Bronchial epithelial cell (primary cell): ENCODE measurements around the gene TIAL1. TPM values are rescaled to one million over a fixed set of nuclear protein-coding genes. Genes with fewer than 3 reads are reported as not detected.

ENCODE experiments used
- DNase-seq: peaks from one replicate; pipeline ENCODE4 v3.0.0-alpha.2; 2010; ENCODE audit warnings: low read depth
- FAIRE-seq: peaks from 2 replicates; lab custom pipeline; 2011; peaks lifted over from hg19 to GRCh38; lab: Jason Lieb, UNC
- H3K27me3 ChIP-seq: 2 replicates; pipeline ENCODE4 v1.5.1; 2011; ENCODE audit warnings: low read length; ENCODE audit not compliant: control insufficient read depth, insufficient read depth
- H3K36me3 ChIP-seq: 2 replicates; pipeline ENCODE4 v1.5.1; 2011; ENCODE audit warnings: low read length; ENCODE audit not compliant: control insufficient read depth, insufficient read depth
- H3K4me3 ChIP-seq: 2 replicates; pipeline ENCODE4 v1.5.1; 2011; ENCODE audit warnings: mild to moderate bottlenecking, low read depth, low read length, control low read depth
- total RNA-seq: library from RNA; depleted of rRNA; stranded (reverse); fragments of >200 nt; gene quantifications from 2 replicates; pipeline ENCODE4 v1.2.1, GENCODE V29; 2014
- TF ChIP-seq, protein P1 (sequence below): IDR thresholded peaks from 2 replicates; pipeline ENCODE4 v1.5.1; 2011; ENCODE audit warnings: mild to moderate bottlenecking, moderate library complexity, low read length, control low read depth, inconsistent platforms; ENCODE audit not compliant: insufficient read depth, severe bottlenecking

The TIAL1 gene
- total RNA-seq, 1 donor from 2014 or later = 28.4 TPM

DNA sequence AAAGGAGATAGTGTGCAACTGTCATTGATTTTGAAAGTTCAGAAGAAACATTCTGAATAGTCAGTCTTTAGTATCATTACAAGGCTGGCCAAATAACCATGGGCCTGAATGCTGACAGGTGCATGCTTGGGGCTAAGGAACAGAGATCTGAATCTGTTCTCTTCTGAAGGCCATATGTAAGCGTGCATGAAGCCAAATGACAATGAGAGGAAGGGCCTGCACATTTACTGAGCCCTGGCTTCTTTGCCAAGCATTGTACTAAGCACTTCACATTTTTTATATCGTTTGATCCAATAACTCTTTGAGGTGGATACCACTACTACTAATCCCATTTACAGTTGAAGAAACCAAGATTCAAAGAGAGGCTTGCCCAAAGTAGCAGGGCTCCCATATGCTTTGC, 22.5 kb upstream of the TIAL1 start:
- no peaks in the 10 kb centered on the region for H3K27me3 ChIP-seq
- FAIRE-seq = no peak
- no peak for DNase-seq

DNA sequence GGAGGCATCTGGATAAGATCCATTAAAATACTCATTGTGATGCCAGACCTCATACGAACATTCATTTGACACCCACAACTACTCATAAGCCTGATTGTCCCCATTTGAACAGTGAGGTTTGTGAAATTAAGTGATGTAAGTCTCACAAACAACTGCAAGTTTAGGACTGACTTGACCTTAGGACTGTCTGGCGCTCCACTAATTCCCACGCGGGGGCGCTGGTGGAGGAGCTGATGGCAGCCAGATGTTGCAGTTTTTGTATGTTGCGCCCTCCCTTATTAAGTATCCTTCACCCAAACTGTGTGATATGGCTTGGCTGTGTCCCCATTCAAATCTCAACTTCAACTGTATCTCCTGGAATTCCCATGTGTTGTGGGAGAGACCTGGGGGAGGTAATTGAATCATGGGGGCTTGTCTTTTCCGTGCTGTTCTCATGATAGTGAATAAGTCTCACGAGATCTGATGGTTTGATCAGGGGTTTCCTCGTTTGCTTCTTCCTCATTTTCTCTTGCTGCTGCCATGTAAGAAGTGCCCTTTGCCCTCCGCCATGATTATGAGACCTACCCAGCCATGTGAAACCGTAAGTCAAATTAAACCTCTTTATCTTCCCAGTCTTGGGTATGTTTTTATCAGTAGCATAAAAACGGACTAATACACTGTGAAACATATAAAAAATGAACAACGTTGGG, 20.3 kb upstream of the TIAL1 start:
- no peaks in the 10 kb centered on the region for H3K27me3 ChIP-seq
- no peaks in the 10 kb centered on the region for H3K36me3 ChIP-seq
- DNase-seq = no peak
- TF ChIP-seq, protein P1, sequence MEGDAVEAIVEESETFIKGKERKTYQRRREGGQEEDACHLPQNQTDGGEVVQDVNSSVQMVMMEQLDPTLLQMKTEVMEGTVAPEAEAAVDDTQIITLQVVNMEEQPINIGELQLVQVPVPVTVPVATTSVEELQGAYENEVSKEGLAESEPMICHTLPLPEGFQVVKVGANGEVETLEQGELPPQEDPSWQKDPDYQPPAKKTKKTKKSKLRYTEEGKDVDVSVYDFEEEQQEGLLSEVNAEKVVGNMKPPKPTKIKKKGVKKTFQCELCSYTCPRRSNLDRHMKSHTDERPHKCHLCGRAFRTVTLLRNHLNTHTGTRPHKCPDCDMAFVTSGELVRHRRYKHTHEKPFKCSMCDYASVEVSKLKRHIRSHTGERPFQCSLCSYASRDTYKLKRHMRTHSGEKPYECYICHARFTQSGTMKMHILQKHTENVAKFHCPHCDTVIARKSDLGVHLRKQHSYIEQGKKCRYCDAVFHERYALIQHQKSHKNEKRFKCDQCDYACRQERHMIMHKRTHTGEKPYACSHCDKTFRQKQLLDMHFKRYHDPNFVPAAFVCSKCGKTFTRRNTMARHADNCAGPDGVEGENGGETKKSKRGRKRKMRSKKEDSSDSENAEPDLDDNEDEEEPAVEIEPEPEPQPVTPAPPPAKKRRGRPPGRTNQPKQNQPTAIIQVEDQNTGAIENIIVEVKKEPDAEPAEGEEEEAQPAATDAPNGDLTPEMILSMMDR = peak; percentile 47
- H3K4me3 ChIP-seq = no peak overlapping the region
- no peak for FAIRE-seq

More for the DNA sequence above, 22.5 kb upstream of the TIAL1 start:
- no peak overlapping the region for H3K4me3 ChIP-seq
- TF ChIP-seq, protein P1 = no peak
- no peaks in the 10 kb centered on the region for H3K36me3 ChIP-seq

DNA sequence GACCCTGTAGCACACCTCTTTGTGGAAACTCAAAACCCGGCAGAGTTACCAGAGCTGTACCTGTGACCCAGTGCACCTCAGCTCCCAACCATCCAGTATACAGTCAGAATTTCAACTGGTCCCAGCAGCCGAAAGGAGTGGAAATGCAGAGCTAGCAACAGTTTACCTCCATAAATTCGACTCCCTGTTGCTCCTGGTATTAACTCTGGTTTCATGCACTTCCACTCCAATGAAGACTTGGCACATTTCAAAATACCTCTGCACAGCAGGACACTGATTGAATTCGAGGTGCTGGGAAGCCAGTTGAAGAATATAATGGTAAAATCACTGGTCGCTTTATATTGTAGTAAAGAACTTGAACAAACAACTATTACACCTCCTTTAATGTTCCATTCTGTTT, 17.9 kb upstream of the TIAL1 start:
- H3K4me3 ChIP-seq = no peak overlapping the region
- TF ChIP-seq, protein P1 = no peak
- no peaks in the 10 kb centered on the region for H3K27me3 ChIP-seq
- DNase-seq (no peak), FAIRE-seq (no peak)
- H3K36me3 ChIP-seq = no peaks in the 10 kb centered on the region

DNA sequence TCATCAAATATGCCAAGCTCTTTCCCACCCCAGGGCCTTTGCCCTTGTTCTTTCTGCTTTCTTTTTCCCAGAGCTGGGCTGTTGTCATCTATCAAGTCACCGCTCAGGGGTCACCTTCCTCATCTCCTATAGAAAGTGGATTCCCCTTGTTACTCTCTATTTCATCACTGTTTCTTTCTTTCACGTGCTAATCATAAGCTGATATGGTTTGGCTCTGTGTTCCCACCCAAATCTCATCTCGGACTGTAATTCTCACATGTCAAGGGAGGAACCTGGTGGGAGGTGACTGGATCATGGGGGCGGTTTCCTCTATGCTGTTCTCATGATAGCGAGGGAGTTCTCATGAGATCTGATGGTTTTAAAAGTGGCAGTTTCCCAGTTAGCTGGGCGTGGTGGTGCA, 17.0 kb upstream of the TIAL1 start:
- TF ChIP-seq, protein P1 = no peak
- H3K27me3 ChIP-seq = no peaks in the 10 kb centered on the region
- no peak overlapping the region for H3K4me3 ChIP-seq
- H3K36me3 ChIP-seq = no peaks in the 10 kb centered on the region
- no peak for FAIRE-seq
- DNase-seq = no peak

DNA sequence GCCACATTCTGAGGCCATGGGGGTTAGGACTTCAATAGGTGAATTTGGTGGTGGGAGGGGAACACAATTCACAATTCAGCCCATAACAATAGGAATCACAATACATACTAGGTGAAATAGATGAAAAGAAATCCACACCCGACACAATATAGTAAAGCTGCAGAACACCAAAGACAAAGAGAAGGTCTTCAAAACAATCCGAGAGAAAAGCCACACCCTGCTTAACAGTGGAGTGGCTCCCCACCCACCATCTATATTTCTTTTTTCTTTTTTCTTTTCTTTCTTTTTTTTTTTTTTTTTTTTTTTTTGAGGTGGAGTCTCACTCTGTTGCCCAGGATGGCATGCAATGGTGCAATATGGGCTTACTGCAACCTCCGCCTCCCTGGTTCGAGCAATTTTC, 14.7 kb upstream of the TIAL1 start:
- no peak for FAIRE-seq
- no peak overlapping the region for H3K4me3 ChIP-seq
- no peak for DNase-seq
- no peaks in the 10 kb centered on the region for H3K36me3 ChIP-seq
- no peaks in the 10 kb centered on the region for H3K27me3 ChIP-seq
- TF ChIP-seq, protein P1 = no peak

DNA sequence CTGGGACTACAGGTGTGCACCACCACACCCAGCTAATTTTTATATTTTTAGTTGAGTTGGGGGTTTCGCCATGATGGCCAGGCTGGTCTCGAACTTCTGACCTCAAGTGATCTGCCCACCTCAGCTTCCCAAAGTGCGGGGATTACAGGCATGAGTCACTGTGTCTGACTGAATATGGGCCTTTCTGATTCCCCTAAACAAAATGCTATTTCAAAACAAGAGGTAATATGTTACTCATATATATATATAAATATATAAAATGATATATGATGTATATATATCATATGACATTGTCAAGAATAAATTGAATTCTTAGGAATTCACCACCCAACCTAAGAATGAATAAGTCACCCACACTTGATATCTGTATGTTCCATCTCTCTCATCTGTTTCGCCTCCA, 12.8 kb upstream of the TIAL1 start:
- DNase-seq (no peak), FAIRE-seq (no peak)
- TF ChIP-seq, protein P1 = no peak
- no peaks in the 10 kb centered on the region for H3K27me3 ChIP-seq
- no peaks in the 10 kb centered on the region for H3K36me3 ChIP-seq
- H3K4me3 ChIP-seq = no peak overlapping the region
